ENCODE data around the gene BAIAP2.

BAIAP2 gene

GRCh38 chr17:81033535-81034167 lies 1.3 kb upstream of the BAIAP2 start:
- H2AFZ ChIP-seq (ENCODE audit: low read length): no peak overlapping the region
- H3K9ac ChIP-seq (ENCODE audit: low read depth, low read length, poor library complexity, severe bottlenecking): peak overlapping the region; percentile 62

GRCh38 chr17:81034168-81034777 lies 678 bp upstream of the BAIAP2 start:
- Histone ChIP-seq H3K4me1 (ENCODE audit: insufficient read depth, low read length, poor library complexity, severe bottlenecking) (peaks cover 4% of the 10 kb centered on the region), H3K9me2 (replicated peaks; ENCODE audit: low read depth, low read length) (no peaks in the 10 kb centered on the region), H3K36me3 (ENCODE audit: insufficient read depth, low read length) (no peaks in the 10 kb centered on the region), H3K27me3 (ENCODE audit: insufficient read depth, low read length, poor library complexity, severe bottlenecking) (peaks cover 4% of the 10 kb centered on the region), H3K4me3 (ENCODE audit: low read length, poor library complexity, severe bottlenecking) (peak overlapping the region; percentile 81), H3K9me3 (ENCODE audit: insufficient read depth, low read depth, low read length) (no peaks in the 10 kb centered on the region), H3K4me2 (ENCODE audit: low read depth, low read length, poor library complexity, severe bottlenecking) (peak overlapping the region; percentile 82), H3K9ac (ENCODE audit: low read depth, low read length, poor library complexity, severe bottlenecking) (peak overlapping the region; percentile 62), H3K79me2 (ENCODE audit: insufficient read depth, low read length) (no peaks in the 10 kb centered on the region), H4K20me1 (ENCODE audit: insufficient read depth, low read length, poor library complexity, severe bottlenecking) (no peaks in the 10 kb centered on the region), H2AFZ (ENCODE audit: low read length) (peak overlapping the region; percentile 73; the same call in 1 of the 2 replicates), H3F3A (ENCODE audit: low read depth) (no peaks in the 10 kb centered on the region)
- TF ChIP-seq CTCF (conservative IDR thresholded peaks at IDR 0.05; ENCODE audit: low read length): no peak
- TF ChIP-seq EZH2phosphoT487 (IDR thresholded peaks at IDR 0.05; ENCODE audit: borderline replicate concordance): no peak

More at GRCh38 chr17:81033535-81034167, 1.3 kb upstream of the BAIAP2 start:
- H3K4me1 ChIP-seq (ENCODE audit: insufficient read depth, low read length, poor library complexity, severe bottlenecking): peaks cover 4% of the 10 kb centered on the region
- peak overlapping the region; percentile 81 for H3K4me3 ChIP-seq (ENCODE audit: low read length, poor library complexity, severe bottlenecking)
- H3K36me3 ChIP-seq (ENCODE audit: insufficient read depth, low read length): no peaks in the 10 kb centered on the region
- H3F3A ChIP-seq (ENCODE audit: low read depth): no peaks in the 10 kb centered on the region
- no peaks in the 10 kb centered on the region for H3K79me2 ChIP-seq (ENCODE audit: insufficient read depth, low read length)
- H3K9me2 ChIP-seq (replicated peaks; ENCODE audit: low read depth, low read length): no peaks in the 10 kb centered on the region
- no peaks in the 10 kb centered on the region for H4K20me1 ChIP-seq (ENCODE audit: insufficient read depth, low read length, poor library complexity, severe bottlenecking)
- TF ChIP-seq EZH2phosphoT487 (IDR thresholded peaks at IDR 0.05; ENCODE audit: borderline replicate concordance) (no peak), CTCF (conservative IDR thresholded peaks at IDR 0.05; ENCODE audit: low read length) (no peak)
- peaks cover 4% of the 10 kb centered on the region for H3K27me3 ChIP-seq (ENCODE audit: insufficient read depth, low read length, poor library complexity, severe bottlenecking)
- H3K9me3 ChIP-seq (ENCODE audit: insufficient read depth, low read depth, low read length): no peaks in the 10 kb centered on the region
- peak overlapping the region; percentile 82 for H3K4me2 ChIP-seq (ENCODE audit: low read depth, low read length, poor library complexity, severe bottlenecking)

GRCh38 chr17:81035521-81036196 lies 708 bp downstream of the BAIAP2 start:
- Histone ChIP-seq H3K4me2 (ENCODE audit: low read depth, low read length, poor library complexity, severe bottlenecking) (no peak overlapping the region), H3K4me1 (ENCODE audit: insufficient read depth, low read length, poor library complexity, severe bottlenecking) (peaks cover 4% of the 10 kb centered on the region), H3K79me2 (ENCODE audit: insufficient read depth, low read length) (no peaks in the 10 kb centered on the region), H3K4me3 (ENCODE audit: low read length, poor library complexity, severe bottlenecking) (peak overlapping the region; percentile 70), H3F3A (ENCODE audit: low read depth) (no peaks in the 10 kb centered on the region), H3K9ac (ENCODE audit: low read depth, low read length, poor library complexity, severe bottlenecking) (no peak overlapping the region), H3K27me3 (ENCODE audit: insufficient read depth, low read length, poor library complexity, severe bottlenecking) (peaks cover 4% of the 10 kb centered on the region), H3K9me3 (ENCODE audit: insufficient read depth, low read depth, low read length) (no peaks in the 10 kb centered on the region), H3K36me3 (ENCODE audit: insufficient read depth, low read length) (no peaks in the 10 kb centered on the region), H3K9me2 (replicated peaks; ENCODE audit: low read depth, low read length) (no peaks in the 10 kb centered on the region), H2AFZ (ENCODE audit: low read length) (no peak overlapping the region), H4K20me1 (ENCODE audit: insufficient read depth, low read length, poor library complexity, severe bottlenecking) (no peaks in the 10 kb centered on the region)
- no peak for TF ChIP-seq EZH2phosphoT487 (IDR thresholded peaks at IDR 0.05; ENCODE audit: borderline replicate concordance)
- TF ChIP-seq CTCF (conservative IDR thresholded peaks at IDR 0.05; ENCODE audit: low read length): no peak

Measured in Loucy (cell line).